PFSK-1 (cell line): ENCODE data around the gene MYMK.

ENCODE experiments used
- POLR2AphosphoS5 ChIP-seq: IDR thresholded peaks from 2 replicates; pipeline ENCODE4 v1.6.1; 2012; ENCODE audit warnings: low read depth, mild to moderate bottlenecking, control low read depth, low read length, moderate library complexity
- TF ChIP-seq, protein P1 (sequence below), 2 experiments: IDR thresholded peaks; 2 replicates each; pipeline versions ENCODE4 v1.6.1 to v1.8.0; 2011 to 2012; ENCODE audit warnings: low read depth in 2 of 2, low read length in 2 of 2, control low read depth in 1 of 2, inconsistent platforms in 1 of 2, mild to moderate bottlenecking in 1 of 2, moderate library complexity in 1 of 2; ENCODE audit not compliant: insufficient read depth in 1 of 2

GRCh38 chr9:133557581-133557980, 32.8 kb upstream of the MYMK start:
- TF ChIP-seq, protein P1, sequence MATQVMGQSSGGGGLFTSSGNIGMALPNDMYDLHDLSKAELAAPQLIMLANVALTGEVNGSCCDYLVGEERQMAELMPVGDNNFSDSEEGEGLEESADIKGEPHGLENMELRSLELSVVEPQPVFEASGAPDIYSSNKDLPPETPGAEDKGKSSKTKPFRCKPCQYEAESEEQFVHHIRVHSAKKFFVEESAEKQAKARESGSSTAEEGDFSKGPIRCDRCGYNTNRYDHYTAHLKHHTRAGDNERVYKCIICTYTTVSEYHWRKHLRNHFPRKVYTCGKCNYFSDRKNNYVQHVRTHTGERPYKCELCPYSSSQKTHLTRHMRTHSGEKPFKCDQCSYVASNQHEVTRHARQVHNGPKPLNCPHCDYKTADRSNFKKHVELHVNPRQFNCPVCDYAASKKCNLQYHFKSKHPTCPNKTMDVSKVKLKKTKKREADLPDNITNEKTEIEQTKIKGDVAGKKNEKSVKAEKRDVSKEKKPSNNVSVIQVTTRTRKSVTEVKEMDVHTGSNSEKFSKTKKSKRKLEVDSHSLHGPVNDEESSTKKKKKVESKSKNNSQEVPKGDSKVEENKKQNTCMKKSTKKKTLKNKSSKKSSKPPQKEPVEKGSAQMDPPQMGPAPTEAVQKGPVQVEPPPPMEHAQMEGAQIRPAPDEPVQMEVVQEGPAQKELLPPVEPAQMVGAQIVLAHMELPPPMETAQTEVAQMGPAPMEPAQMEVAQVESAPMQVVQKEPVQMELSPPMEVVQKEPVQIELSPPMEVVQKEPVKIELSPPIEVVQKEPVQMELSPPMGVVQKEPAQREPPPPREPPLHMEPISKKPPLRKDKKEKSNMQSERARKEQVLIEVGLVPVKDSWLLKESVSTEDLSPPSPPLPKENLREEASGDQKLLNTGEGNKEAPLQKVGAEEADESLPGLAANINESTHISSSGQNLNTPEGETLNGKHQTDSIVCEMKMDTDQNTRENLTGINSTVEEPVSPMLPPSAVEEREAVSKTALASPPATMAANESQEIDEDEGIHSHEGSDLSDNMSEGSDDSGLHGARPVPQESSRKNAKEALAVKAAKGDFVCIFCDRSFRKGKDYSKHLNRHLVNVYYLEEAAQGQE (IDR thresholded peaks at IDR 0.05; ENCODE audit: insufficient read depth in 1 of 2, low read depth in 2 of 2, low read length in 2 of 2): no peak
- no peak for TF ChIP-seq POLR2AphosphoS5
